Endodermal cell (in vitro differentiated cells): Measurements from ENCODE around the gene C19orf12. TPM values are rescaled to one million over a fixed set of nuclear protein-coding genes. Genes with fewer than 3 reads are reported as not detected.

ENCODE experiments used
- DNase-seq: peaks from one replicate; pipeline ENCODE4 v3.0.0-alpha.2; 2017
- H3K27ac ChIP-seq: 2 replicates; pipeline ENCODE4 v1.5.1; 2013; ENCODE audit warnings: mild to moderate bottlenecking, low read depth, low read length, moderate library complexity
- H3K27me3 ChIP-seq: 2 replicates; pipeline ENCODE4 v1.6.1; 2013; ENCODE audit warnings: mild to moderate bottlenecking, low read length, moderate library complexity; ENCODE audit not compliant: insufficient read depth, control insufficient read depth, poor library complexity, severe bottlenecking
- H3K36me3 ChIP-seq: 2 replicates; pipeline ENCODE4 v1.7.0; 2013; ENCODE audit warnings: mild to moderate bottlenecking, low read length, moderate library complexity; ENCODE audit not compliant: control insufficient read depth, insufficient read depth
- H3K4me1 ChIP-seq: one replicate; pipeline ENCODE4 v1.7.0; 2013; ENCODE audit warnings: low read length; ENCODE audit not compliant: control insufficient read depth, insufficient read depth
- H3K4me3 ChIP-seq: 2 replicates; pipeline ENCODE4 v1.5.1; 2013; ENCODE audit warnings: mild to moderate bottlenecking, low read length, moderate library complexity
- H3K9ac ChIP-seq: 2 replicates; pipeline ENCODE4 v1.6.1; 2013; ENCODE audit warnings: mild to moderate bottlenecking, low read length, moderate library complexity; ENCODE audit not compliant: poor library complexity, severe bottlenecking; ENCODE audit errors: extremely low read depth
- H3K9me3 ChIP-seq: 2 replicates; pipeline ENCODE4 v1.6.1; 2013; ENCODE audit warnings: mild to moderate bottlenecking, low read length, moderate library complexity; ENCODE audit not compliant: control insufficient read depth
- H3K27ac Mint-ChIP-seq: 2 replicates; pipeline ENCODE4 v1.8.0; 2020; ENCODE audit warnings: mixed read lengths
- H3K27me3 Mint-ChIP-seq: 2 replicates; pipeline ENCODE4 v1.8.0; 2021; ENCODE audit warnings: mild to moderate bottlenecking, mixed read lengths; ENCODE audit not compliant: insufficient read depth
- H3K36me3 Mint-ChIP-seq: 2 replicates; pipeline ENCODE4 v1.8.0; 2020; ENCODE audit warnings: low read depth, mixed read lengths
- H3K4me1 Mint-ChIP-seq: 2 replicates; pipeline ENCODE4 v1.8.0; 2020; ENCODE audit warnings: mixed read lengths
- H3K4me3 Mint-ChIP-seq: 2 replicates; pipeline ENCODE4 v1.8.0; 2020; ENCODE audit warnings: mild to moderate bottlenecking, moderate library complexity, mixed read lengths
- H3K9me3 Mint-ChIP-seq: 2 replicates; pipeline ENCODE4 v1.8.0; 2020; ENCODE audit warnings: mild to moderate bottlenecking, mixed read lengths
- WGBS, 2 experiments: methylation state at CpG; one replicate each; pipeline versions ENCODE4 v1.1.5 to v1.1.7; 2013; ENCODE audit warnings: missing lambda C conversion rate in 2 of 2, mixed read lengths in 1 of 2; ENCODE audit not compliant: insufficient coverage in 1 of 2, insufficient read length in 1 of 2; 5-methylcytosine and 5-hydroxymethylcytosine counted together
- total RNA-seq, 2 donors: library from RNA; stranded (reverse); fragmentation: NEBNext Ultra II Directional in 1 of 2; extraction: Animal tissue kit (Norgen Biotek cat#: 25700) in 1 of 2; gene quantifications; 2 replicates in 1 of 2; 3 replicates in 1 of 2; pipeline ENCODE4 v1.2.1, GENCODE V29; 2021
- TF ChIP-seq, protein P1 (sequence below): fragments of 200-600 bp; sonication (generic); conservative IDR thresholded peaks from 2 replicates; pipeline ENCODE4 v1.5.0; 2021; ENCODE audit warnings: antibody characterized with exemption, mild to moderate bottlenecking

The C19orf12 gene
- total RNA-seq, 2 donors from 2014 or later: 18.9 to 22.9 TPM

DNA sequence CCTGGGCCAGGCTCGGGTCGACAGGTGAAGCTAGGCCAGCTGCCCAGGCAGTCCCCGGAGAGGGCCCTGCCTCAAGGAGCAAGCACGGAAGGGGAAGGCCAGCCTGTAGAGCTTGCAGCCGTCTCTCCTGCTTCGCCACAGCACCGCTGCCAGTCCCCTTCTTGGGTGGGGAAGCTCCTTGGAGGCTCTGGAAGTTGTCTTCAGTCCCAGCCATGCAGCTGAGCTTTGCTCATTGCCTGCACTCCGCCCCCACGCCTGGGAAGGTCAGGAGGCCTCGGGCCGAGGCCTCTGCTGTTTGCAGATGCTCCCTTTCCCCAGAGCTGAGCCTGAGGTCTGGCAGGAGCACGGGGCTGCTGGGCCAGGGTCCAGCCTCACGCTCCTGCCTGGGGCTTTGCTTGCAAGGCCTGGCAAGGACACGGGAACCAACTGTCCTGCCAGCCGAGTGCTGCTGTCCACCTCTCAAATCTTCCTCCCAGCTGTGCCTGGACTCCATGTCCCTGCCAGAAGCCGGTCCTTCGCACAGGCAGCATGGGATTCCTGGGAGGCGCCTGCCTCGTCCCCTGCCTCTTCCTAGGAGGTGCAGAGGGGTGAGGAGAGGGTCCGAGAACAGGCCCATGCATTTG lies 36.5 kb downstream of the C19orf12 start:
- Histone ChIP-seq H3K27me3 (no peaks in the 10 kb centered on the region), H3K4me1 (no peaks in the 10 kb centered on the region), H3K4me3 (no peak overlapping the region), H3K36me3 (no peaks in the 10 kb centered on the region), H3K9ac (no peak overlapping the region), H3K27ac (no peak overlapping the region), H3K9me3 (no peaks in the 10 kb centered on the region)
- Mint-ChIP-seq H3K36me3 (no peaks in the 10 kb centered on the region), H3K4me1 (peaks cover 5% of the 10 kb centered on the region), H3K9me3 (no peaks in the 10 kb centered on the region), H3K27me3 (no peaks in the 10 kb centered on the region), H3K27ac (no peak overlapping the region), H3K4me3 (no peak overlapping the region)
- WGBS, 2 experiments: 88 to 100% methylated on average over 3 to 20 of the region's 20 CpGs
- no peak for DNase-seq
- TF ChIP-seq, protein P1, sequence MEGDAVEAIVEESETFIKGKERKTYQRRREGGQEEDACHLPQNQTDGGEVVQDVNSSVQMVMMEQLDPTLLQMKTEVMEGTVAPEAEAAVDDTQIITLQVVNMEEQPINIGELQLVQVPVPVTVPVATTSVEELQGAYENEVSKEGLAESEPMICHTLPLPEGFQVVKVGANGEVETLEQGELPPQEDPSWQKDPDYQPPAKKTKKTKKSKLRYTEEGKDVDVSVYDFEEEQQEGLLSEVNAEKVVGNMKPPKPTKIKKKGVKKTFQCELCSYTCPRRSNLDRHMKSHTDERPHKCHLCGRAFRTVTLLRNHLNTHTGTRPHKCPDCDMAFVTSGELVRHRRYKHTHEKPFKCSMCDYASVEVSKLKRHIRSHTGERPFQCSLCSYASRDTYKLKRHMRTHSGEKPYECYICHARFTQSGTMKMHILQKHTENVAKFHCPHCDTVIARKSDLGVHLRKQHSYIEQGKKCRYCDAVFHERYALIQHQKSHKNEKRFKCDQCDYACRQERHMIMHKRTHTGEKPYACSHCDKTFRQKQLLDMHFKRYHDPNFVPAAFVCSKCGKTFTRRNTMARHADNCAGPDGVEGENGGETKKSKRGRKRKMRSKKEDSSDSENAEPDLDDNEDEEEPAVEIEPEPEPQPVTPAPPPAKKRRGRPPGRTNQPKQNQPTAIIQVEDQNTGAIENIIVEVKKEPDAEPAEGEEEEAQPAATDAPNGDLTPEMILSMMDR: no peak

DNA sequence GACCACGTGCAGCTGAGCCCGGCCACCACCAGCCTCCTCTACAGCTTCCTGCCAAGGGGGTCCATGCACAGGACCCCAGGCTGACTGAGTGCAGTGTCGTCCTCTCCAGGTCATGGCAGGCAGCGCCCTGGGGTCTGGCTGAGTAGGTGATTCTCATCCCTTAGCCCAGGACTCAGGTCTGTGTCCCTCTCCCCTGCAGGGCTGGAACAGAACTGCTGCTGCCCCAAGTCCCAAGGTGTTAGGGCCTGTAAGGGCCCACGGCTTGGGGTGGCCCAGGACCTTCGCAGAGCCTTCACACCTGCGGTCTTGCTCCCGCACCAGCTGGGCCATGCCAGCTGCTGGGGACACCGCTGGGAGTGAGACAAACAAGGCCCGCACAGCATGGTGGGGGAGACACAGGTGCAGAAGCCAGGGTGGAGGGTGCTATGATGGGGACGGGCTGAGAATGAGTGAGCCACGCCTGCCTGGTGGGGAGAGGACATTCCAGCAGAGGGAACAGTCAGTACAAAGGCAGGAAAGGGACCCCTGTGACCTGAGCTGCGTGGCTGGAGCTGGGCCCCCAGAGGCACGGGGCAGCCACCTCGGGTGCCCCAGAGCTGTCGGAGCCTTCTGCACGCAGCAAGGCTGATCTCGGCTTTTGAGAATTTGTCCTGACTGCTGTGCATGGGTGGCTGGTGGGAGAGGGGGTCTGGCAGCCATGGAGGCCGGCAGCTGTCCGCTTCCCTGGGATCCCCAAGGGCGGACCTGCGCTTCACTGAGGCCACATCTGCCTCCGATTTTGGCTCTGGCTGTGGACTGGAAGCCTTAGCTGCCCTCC lies 37.9 kb downstream of the C19orf12 start:
- H3K36me3 ChIP-seq: no peaks in the 10 kb centered on the region
- no peaks in the 10 kb centered on the region for H3K27me3 Mint-ChIP-seq
- H3K4me3 ChIP-seq: no peak overlapping the region
- no peak overlapping the region for H3K4me3 Mint-ChIP-seq
- H3K9me3 Mint-ChIP-seq: no peaks in the 10 kb centered on the region
- peak; percentile 63 for DNase-seq
- H3K4me1 Mint-ChIP-seq: no peaks in the 10 kb centered on the region
- H3K9me3 ChIP-seq: no peaks in the 10 kb centered on the region
- TF ChIP-seq, protein P1: peak; percentile 47
- peak overlapping the region; percentile 35 for H3K27ac Mint-ChIP-seq
- 94 to 97% methylated on average over 5 to 23 of the region's 23 CpGs for WGBS, 2 experiments
- no peak overlapping the region for H3K27ac ChIP-seq
- H3K9ac ChIP-seq: no peak overlapping the region
- H3K27me3 ChIP-seq: no peaks in the 10 kb centered on the region
- H3K36me3 Mint-ChIP-seq: no peaks in the 10 kb centered on the region
- no peaks in the 10 kb centered on the region for H3K4me1 ChIP-seq

DNA sequence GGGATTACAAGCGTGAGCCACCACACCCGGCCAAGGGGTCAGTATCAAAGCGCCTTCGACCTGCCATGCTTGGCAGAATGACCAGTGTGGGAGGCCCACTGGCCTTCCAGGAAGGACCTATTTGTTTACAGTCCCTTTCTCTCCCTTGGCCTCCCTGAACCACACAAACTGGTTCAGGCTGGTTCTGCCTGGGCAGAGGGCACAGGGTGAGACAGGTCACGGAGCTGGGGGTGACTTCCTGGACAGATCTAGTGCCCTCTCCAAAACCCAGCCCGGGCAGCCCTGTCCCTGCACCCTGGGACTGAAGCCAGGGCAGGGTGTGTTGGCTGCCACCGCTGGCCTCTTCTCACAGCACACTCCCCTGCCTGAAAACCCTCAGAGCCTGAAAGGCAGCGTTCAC lies 38.5 kb downstream of the C19orf12 start:
- no peaks in the 10 kb centered on the region for H3K36me3 Mint-ChIP-seq
- Histone ChIP-seq H3K9me3 (no peaks in the 10 kb centered on the region), H3K9ac (no peak overlapping the region), H3K4me3 (no peak overlapping the region), H3K27me3 (no peaks in the 10 kb centered on the region), H3K27ac (no peak overlapping the region), H3K36me3 (no peaks in the 10 kb centered on the region), H3K4me1 (no peaks in the 10 kb centered on the region)
- no peak for DNase-seq
- H3K9me3 Mint-ChIP-seq: no peaks in the 10 kb centered on the region
- no peaks in the 10 kb centered on the region for H3K4me1 Mint-ChIP-seq
- H3K27me3 Mint-ChIP-seq: no peaks in the 10 kb centered on the region
- 84 to 86% methylated on average over 5 to 8 of the region's 8 CpGs for WGBS, 2 experiments
- H3K27ac Mint-ChIP-seq: no peak overlapping the region
- H3K4me3 Mint-ChIP-seq: no peak overlapping the region
- TF ChIP-seq, protein P1: no peak
